ENCODE results near the gene INTS3. TPM values are rescaled to one million over a fixed set of nuclear protein-coding genes. Genes with fewer than 3 reads are reported as not detected.

Gene INTS3
- total RNA-seq, 4 donors from 2014 or later: 38.3 to 75.4 (median 43.9) TPM

DNA sequence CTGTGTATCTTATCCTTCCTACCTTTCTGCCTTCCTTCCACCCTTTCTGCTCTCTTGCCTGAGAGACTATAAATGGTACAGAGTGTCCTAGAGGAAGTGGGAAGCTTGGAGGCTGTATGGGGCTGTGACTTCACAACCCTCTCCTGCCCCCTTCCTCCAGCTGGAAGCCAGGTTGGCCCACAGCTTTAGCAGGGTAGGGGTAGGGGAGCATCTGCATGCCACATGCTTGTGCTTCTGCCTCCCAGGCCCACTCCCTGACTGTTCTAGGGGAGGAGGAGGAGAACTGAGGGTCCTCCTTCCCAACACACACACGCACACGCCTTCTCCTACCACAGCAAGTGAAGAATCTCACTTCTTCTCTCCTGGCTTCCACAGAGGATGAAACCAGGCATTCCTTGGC, 43.4 kb downstream of the INTS3 start:
- peaks cover 64% of the 10 kb centered on the region for H3K36me3 ChIP-seq
- TF ChIP-seq, protein P1, sequence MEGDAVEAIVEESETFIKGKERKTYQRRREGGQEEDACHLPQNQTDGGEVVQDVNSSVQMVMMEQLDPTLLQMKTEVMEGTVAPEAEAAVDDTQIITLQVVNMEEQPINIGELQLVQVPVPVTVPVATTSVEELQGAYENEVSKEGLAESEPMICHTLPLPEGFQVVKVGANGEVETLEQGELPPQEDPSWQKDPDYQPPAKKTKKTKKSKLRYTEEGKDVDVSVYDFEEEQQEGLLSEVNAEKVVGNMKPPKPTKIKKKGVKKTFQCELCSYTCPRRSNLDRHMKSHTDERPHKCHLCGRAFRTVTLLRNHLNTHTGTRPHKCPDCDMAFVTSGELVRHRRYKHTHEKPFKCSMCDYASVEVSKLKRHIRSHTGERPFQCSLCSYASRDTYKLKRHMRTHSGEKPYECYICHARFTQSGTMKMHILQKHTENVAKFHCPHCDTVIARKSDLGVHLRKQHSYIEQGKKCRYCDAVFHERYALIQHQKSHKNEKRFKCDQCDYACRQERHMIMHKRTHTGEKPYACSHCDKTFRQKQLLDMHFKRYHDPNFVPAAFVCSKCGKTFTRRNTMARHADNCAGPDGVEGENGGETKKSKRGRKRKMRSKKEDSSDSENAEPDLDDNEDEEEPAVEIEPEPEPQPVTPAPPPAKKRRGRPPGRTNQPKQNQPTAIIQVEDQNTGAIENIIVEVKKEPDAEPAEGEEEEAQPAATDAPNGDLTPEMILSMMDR (IDR thresholded peaks at IDR 0.05): no peak
- TF ChIP-seq EP300 (IDR thresholded peaks at IDR 0.05) (no peak), POLR2A (IDR thresholded peaks at IDR 0.05) (no peak), POLR2AphosphoS5 (IDR thresholded peaks at IDR 0.05) (no peak)
- DNase-seq (ENCODE audit: low spot score in 2 of 2): no peak
- no peak overlapping the region for H3K4me3 ChIP-seq
- peak overlapping the region; percentile 41 for H3K27ac ChIP-seq
- WGBS: 92% methylated on average over 2 of the region's 2 CpGs
- H3K27me3 ChIP-seq: no peaks in the 10 kb centered on the region
- peaks cover 55% of the 10 kb centered on the region for H3K4me1 ChIP-seq
- no peaks in the 10 kb centered on the region for H3K9me3 ChIP-seq

DNA sequence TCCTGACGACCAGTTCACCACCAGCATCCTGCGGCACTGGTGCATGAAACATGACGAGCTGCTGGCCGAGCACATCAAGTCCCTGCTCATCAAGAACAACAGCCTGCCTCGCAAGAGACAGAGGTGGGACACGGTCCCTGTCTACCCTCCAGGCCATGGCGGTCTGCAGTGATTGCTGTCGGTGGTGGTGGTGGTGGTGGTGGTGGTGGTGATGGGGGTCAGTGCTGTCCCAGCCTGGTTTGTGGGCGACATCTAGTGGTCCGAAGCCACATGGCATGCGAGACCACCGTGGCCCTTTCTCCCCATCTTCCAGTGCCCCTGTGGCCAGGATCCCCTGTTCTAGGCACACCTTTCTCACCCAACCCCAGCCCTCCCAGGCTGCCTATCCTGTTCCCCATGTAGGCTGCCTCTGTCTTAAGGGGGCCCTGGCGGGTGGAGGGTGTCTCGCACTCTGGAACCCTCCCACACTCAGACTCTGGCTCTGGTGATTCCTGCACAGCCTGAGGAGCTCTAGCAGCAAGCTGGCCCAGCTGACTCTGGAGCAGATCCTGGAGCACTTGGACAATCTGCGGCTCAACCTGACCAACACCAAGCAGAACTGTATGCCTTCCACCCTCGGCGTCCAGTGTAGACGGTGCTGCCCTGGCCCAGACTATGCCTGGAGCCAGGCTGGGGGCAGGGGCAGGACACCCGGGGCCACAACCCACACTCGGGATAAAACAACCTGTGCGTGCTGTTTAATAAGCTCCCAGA, 44.2 kb downstream of the INTS3 start:
- H3K4me3 ChIP-seq: no peak overlapping the region
- H3K9me3 ChIP-seq: no peaks in the 10 kb centered on the region
- 72% methylated on average over 15 of the region's 21 CpGs for WGBS
- H3K36me3 ChIP-seq: peaks cover 60% of the 10 kb centered on the region
- peaks cover 62% of the 10 kb centered on the region for H3K4me1 ChIP-seq
- peak overlapping the region; percentile 41 for H3K27ac ChIP-seq
- TF ChIP-seq POLR2AphosphoS5 (IDR thresholded peaks at IDR 0.05): no peak
- no peak for TF ChIP-seq POLR2A (IDR thresholded peaks at IDR 0.05)
- TF ChIP-seq, protein P1 (IDR thresholded peaks at IDR 0.05): peak in 1 of 2 donors; percentile 39
- TF ChIP-seq EP300 (IDR thresholded peaks at IDR 0.05): no peak
- no peak for DNase-seq (ENCODE audit: low spot score in 2 of 2)
- H3K27me3 ChIP-seq: no peaks in the 10 kb centered on the region

DNA sequence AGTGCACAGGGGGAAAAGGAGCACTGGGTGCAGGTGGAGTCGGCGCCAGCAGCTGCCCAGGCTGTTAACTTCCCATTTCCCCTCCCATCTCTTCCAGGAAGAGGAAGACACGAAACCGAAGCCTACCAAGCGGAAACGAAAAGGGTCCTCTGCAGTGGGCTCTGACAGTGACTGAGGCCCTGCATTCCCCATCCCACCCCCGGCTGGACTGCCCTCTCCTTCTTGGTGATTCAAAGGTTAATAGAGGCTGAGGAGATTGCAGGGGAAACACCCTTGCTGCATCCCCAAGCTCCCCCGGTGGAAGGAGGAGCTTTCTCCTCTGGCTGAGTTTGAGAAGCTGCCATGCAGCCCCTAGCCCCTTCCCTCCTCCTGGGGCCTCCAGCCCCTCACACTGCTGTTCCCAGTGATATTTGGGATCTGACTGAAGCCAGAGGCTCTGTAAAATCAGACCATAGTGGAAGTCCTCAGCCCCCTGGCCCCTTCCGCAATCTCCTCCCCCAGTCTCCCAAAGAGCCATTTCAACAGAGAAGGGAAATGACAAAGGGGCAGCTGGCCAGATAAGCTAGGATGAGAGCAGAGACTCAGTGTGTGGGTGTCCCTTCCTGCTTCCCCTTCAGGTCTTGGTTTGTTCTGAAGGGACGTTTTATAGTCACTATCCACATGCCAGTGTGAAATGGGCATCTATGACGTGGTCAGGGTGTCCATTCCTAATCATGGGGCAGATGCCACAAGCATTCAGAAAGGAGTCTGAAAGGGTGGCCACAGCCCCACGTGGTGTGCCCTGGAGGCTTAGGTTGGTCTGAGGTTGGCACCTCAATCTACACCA, 45.5 kb downstream of the INTS3 start:
- Histone ChIP-seq H3K4me3 (no peak overlapping the region), H3K27me3 (no peaks in the 10 kb centered on the region), H3K36me3 (peaks cover 47% of the 10 kb centered on the region), H3K4me1 (peaks cover 75% of the 10 kb centered on the region), H3K27ac (peak overlapping the region; percentile 85), H3K9me3 (no peaks in the 10 kb centered on the region)
- WGBS: 56% methylated on average over 11 of the region's 12 CpGs
- DNase-seq (ENCODE audit: low spot score in 2 of 2): no peak
- TF ChIP-seq POLR2AphosphoS5 (IDR thresholded peaks at IDR 0.05) (no peak), EP300 (IDR thresholded peaks at IDR 0.05) (no peak), POLR2A (IDR thresholded peaks at IDR 0.05) (no peak)
- TF ChIP-seq, protein P1 (IDR thresholded peaks at IDR 0.05): no peak

DNA sequence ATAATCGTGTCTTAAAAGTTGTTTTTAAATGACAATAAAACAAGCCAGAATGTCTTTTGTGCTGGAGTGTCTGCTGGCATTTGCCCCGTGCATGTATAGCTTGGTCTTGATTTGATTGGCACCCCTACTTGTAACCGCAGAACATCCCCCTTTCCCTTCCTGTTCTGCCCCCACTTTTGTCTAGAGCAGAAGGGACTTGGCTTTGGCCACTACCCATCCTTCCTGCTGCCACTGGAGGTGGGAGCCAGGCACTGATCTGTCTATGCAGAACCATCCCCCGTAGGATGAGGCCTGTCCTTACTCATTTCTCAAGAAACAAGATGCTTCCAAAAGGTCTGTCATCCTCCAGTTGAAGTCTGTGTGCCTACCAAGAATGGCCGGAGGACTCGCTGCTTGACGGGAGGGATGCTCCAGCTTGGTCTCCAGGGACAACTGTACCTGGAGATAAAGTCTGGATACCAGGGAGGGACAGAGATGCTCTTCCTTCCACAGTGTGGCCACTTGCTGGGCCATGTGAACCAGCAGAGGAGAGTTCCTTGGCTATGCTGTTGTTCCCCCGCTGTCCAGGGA, 46.3 kb downstream of the INTS3 start:
- peaks cover 75% of the 10 kb centered on the region for H3K4me1 ChIP-seq
- TF ChIP-seq POLR2A (IDR thresholded peaks at IDR 0.05) (no peak), POLR2AphosphoS5 (IDR thresholded peaks at IDR 0.05) (no peak), EP300 (IDR thresholded peaks at IDR 0.05) (no peak)
- TF ChIP-seq, protein P1 (IDR thresholded peaks at IDR 0.05): no peak
- no peak for DNase-seq (ENCODE audit: low spot score in 2 of 2)
- WGBS: 57% methylated on average over 8 of the region's 8 CpGs
- H3K4me3 ChIP-seq: peak overlapping the region; percentile 67
- peaks cover 39% of the 10 kb centered on the region for H3K36me3 ChIP-seq
- H3K27me3 ChIP-seq: no peaks in the 10 kb centered on the region
- no peaks in the 10 kb centered on the region for H3K9me3 ChIP-seq
- H3K27ac ChIP-seq: peak overlapping the region; percentile 85

Measured in suprapubic skin (tissue), 4 donors.